Measurements from ENCODE around the gene INSM1.

- TF ChIP-seq CTCF (IDR thresholded peaks at IDR 0.05; ENCODE audit: low read depth, low read length) (no peak), EZH2phosphoT487 (IDR thresholded peaks at IDR 0.05; ENCODE audit: low read depth) (no peak)
Measured at GRCh38 chr20:20391115-20391514, 23.2 kb downstream of the INSM1 start.
